NCI-H2081 (cell line): ENCODE results near the gene ELP5.
A peak's percentile ranks its signal among the peaks of the same experiment; 100 is the strongest.

Experiments used
- DNase-seq, 2 experiments: peaks; one replicate each; lab custom pipeline; 2025; lab: John Stamatoyannopoulos, UW

The ELP5 gene

GRCh38 chr17:7252176-7253043, at the start of gene ELP5:
TSS of gene ELP5 (plus strand) at chr17:7252215. CDS start at chr17:7252551, 336 bp downstream.
- peak; percentile 80 to 83 for DNase-seq

- no peak for DNase-seq
These were observed 48.6 kb upstream of the ELP5 start for GRCh38 chr17:7203391-7203790.

- peak in 1 of 2 experiments; percentile 29 for DNase-seq
These were observed 47.7 kb upstream of the ELP5 start for GRCh38 chr17:7204336-7204735.

- peak; percentile 71 to 81 for DNase-seq
These were observed 47.1 kb upstream of the ELP5 start for GRCh38 chr17:7204828-7205461.

GRCh38 chr17:7205561-7205960, 46.5 kb upstream of the ELP5 start:
- DNase-seq = no peak

GRCh38 chr17:7207120-7208001, 44.7 kb upstream of the ELP5 start:
- no peak for DNase-seq

- DNase-seq = no peak
These were observed 43.9 kb upstream of the ELP5 start for GRCh38 chr17:7208027-7208571.

GRCh38 chr17:7208754-7209460, 43.1 kb upstream of the ELP5 start:
- DNase-seq = no peak

GRCh38 chr17:7211491-7212273, 40.3 kb upstream of the ELP5 start:
- DNase-seq = peak in 1 of 2 experiments; percentile 0

GRCh38 chr17:7213895-7214299, 38.1 kb upstream of the ELP5 start:
- DNase-seq = peak; percentile 83 to 84

GRCh38 chr17:7214300-7215135, 37.5 kb upstream of the ELP5 start:
- peak; percentile 91 to 95 for DNase-seq

GRCh38 chr17:7215136-7215638, 36.8 kb upstream of the ELP5 start:
- no peak for DNase-seq

GRCh38 chr17:7215652-7216180, 36.3 kb upstream of the ELP5 start:
- DNase-seq = no peak

- no peak for DNase-seq
These were observed 35.5 kb upstream of the ELP5 start for GRCh38 chr17:7216242-7217112.

GRCh38 chr17:7217113-7217987, 34.7 kb upstream of the ELP5 start:
- DNase-seq = peak; percentile 11 to 38

GRCh38 chr17:7218166-7218565, 33.8 kb upstream of the ELP5 start:
- no peak for DNase-seq

- no peak for DNase-seq
These were observed 33.3 kb upstream of the ELP5 start for GRCh38 chr17:7218758-7219157.
